ENCODE results near the gene CTXN2. TPM values are rescaled to one million over a fixed set of nuclear protein-coding genes. Genes with fewer than 3 reads are reported as not detected.

CTXN2 gene
- total RNA-seq, 1 experiment from 2014 or later: 0.11 TPM

DNA sequence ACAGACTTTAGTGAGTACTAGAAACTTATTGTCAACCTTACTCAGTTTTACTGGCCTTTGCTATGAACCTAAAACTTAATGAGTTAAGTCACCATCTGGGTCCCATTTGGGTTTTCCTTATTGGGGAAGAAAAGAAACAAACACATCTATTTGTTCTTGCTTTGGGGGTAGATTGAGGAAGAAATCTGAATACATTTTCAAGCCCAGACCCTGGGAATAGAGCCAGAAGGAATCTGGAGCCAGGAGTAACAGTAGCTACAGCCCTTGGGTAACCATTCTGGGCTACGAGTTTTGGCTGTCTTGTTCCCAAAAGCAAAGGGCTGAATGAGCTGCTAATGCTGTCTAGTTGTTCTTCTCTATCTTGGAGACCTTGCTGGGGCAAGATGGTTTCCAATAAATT is 31.2 kb downstream of the CTXN2 start:
- DNase-seq: no peak
- H4K91ac ChIP-seq (ENCODE audit: insufficient read length, low read depth, low read length): no peak overlapping the region
- H4K8ac ChIP-seq (replicated peaks; ENCODE audit: insufficient read length, low read depth, low read length): no peak overlapping the region
- no peak overlapping the region for H3K14ac ChIP-seq (ENCODE audit: insufficient read depth, low read length)
- H3K4me2 ChIP-seq (ENCODE audit: insufficient read depth, insufficient read length, low read length): no peak overlapping the region
- no peak overlapping the region for H3K56ac ChIP-seq (ENCODE audit: insufficient read length, low read depth, low read length)
- H2BK120ac ChIP-seq (ENCODE audit: low read depth, low read length, poor library complexity, severe bottlenecking): no peak overlapping the region
- no peak overlapping the region for H2BK20ac ChIP-seq (ENCODE audit: low read depth, low read length, poor library complexity, severe bottlenecking)
- H2BK12ac ChIP-seq (ENCODE audit: insufficient read length, low read depth, low read length): no peak overlapping the region
- Mint-ChIP-seq H3K36me3 (ENCODE audit: insufficient read depth in 1 of 3, low read depth in 3 of 3) (no peaks in the 10 kb centered on the region), H3K27me3 (ENCODE audit: low read depth) (no peaks in the 10 kb centered on the region; the same call in 1 of the 2 replicates), H3K4me3 (no peak overlapping the region), H3K9me3 (no peaks in the 10 kb centered on the region), H3K4me1 (peaks cover 0 to 4% of the 10 kb centered on the region in 2 experiments; a peak in 1 of 4 replicates), H3K27ac (no peak overlapping the region)
- H3K9ac ChIP-seq (ENCODE audit: extremely low read depth, insufficient read length, low read length): no peak overlapping the region
- H2BK5ac ChIP-seq (ENCODE audit: insufficient read length, low read length): no peak overlapping the region
- WGBS (ENCODE audit: extremely low coverage, insufficient read length, low lambda C conversion rate): no CpG with 5 or more reads among the region's 1 CpG
- no peaks in the 10 kb centered on the region for H3K79me1 ChIP-seq (ENCODE audit: insufficient read depth, low read depth, low read length, poor library complexity, severe bottlenecking)
- H3K4me1 ChIP-seq (ENCODE audit: insufficient read depth, low read length): no peaks in the 10 kb centered on the region
- no peaks in the 10 kb centered on the region for H3K23me2 ChIP-seq (ENCODE audit: insufficient read length, low read depth, low read length, poor library complexity, severe bottlenecking)
- H3K4ac ChIP-seq (ENCODE audit: low read depth, low read length): no peak overlapping the region
- H3K79me2 ChIP-seq (ENCODE audit: insufficient read depth, low read length): no peaks in the 10 kb centered on the region
- H3K27ac ChIP-seq (ENCODE audit: insufficient read length, low read depth, low read length): no peak overlapping the region
- H2BK15ac ChIP-seq (ENCODE audit: low read depth, low read length): no peak overlapping the region
- no peaks in the 10 kb centered on the region; the same call in 1 of the 2 replicates for H3K27me3 ChIP-seq (ENCODE audit: insufficient read depth, low read length)
- H4K20me1 ChIP-seq (ENCODE audit: control insufficient read depth, insufficient read depth, insufficient read length): no peaks in the 10 kb centered on the region
- no peaks in the 10 kb centered on the region for H3K9me3 ChIP-seq (ENCODE audit: control insufficient read depth, low read depth, low read length)
- H3K23ac ChIP-seq (ENCODE audit: insufficient read length, low read depth, low read length): no peak overlapping the region
- no peak overlapping the region for H3T11ph ChIP-seq (ENCODE audit: low read length)
- H2AFZ ChIP-seq (ENCODE audit: low read length): no peak overlapping the region
- H2AK5ac ChIP-seq (ENCODE audit: insufficient read length, low read length): no peak overlapping the region
- no peak overlapping the region for H3K18ac ChIP-seq (ENCODE audit: insufficient read length, low read depth, low read length)
- TF ChIP-seq, protein P1, sequence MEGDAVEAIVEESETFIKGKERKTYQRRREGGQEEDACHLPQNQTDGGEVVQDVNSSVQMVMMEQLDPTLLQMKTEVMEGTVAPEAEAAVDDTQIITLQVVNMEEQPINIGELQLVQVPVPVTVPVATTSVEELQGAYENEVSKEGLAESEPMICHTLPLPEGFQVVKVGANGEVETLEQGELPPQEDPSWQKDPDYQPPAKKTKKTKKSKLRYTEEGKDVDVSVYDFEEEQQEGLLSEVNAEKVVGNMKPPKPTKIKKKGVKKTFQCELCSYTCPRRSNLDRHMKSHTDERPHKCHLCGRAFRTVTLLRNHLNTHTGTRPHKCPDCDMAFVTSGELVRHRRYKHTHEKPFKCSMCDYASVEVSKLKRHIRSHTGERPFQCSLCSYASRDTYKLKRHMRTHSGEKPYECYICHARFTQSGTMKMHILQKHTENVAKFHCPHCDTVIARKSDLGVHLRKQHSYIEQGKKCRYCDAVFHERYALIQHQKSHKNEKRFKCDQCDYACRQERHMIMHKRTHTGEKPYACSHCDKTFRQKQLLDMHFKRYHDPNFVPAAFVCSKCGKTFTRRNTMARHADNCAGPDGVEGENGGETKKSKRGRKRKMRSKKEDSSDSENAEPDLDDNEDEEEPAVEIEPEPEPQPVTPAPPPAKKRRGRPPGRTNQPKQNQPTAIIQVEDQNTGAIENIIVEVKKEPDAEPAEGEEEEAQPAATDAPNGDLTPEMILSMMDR (conservative IDR thresholded peaks at IDR 0.05): no peak
- no peak overlapping the region for H4K5ac ChIP-seq (ENCODE audit: insufficient read length, low read depth, low read length)
